LoVo (cell line): Measurements from ENCODE around the gene RGS19.

Experiments used
- DNase-seq: peaks from one replicate; pipeline ENCODE4 v3.0.0-alpha.2; 2016; ENCODE audit warnings: low spot score

Gene RGS19

DNA sequence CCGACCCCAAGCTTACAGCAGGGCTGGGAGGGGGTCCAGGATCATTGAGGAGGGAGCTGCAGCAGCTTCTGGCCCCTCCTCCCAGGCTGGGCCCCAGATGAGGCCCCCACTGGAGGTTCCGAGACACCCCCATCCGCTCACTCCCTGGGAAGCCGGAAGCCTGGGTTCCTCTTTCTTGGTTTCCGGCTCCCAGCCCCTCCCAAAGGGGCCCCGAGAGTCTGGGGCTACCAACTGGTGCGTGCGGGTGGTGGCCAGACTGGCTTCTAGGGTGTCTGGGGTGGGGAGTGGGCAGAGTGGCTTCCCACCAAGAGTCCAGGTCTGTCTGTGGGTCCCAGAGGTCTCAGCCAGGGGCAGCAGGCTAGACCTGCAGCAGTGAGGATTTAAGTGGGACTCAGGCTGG, 2.2 kb downstream of the RGS19 start:
- no peak for DNase-seq

DNA sequence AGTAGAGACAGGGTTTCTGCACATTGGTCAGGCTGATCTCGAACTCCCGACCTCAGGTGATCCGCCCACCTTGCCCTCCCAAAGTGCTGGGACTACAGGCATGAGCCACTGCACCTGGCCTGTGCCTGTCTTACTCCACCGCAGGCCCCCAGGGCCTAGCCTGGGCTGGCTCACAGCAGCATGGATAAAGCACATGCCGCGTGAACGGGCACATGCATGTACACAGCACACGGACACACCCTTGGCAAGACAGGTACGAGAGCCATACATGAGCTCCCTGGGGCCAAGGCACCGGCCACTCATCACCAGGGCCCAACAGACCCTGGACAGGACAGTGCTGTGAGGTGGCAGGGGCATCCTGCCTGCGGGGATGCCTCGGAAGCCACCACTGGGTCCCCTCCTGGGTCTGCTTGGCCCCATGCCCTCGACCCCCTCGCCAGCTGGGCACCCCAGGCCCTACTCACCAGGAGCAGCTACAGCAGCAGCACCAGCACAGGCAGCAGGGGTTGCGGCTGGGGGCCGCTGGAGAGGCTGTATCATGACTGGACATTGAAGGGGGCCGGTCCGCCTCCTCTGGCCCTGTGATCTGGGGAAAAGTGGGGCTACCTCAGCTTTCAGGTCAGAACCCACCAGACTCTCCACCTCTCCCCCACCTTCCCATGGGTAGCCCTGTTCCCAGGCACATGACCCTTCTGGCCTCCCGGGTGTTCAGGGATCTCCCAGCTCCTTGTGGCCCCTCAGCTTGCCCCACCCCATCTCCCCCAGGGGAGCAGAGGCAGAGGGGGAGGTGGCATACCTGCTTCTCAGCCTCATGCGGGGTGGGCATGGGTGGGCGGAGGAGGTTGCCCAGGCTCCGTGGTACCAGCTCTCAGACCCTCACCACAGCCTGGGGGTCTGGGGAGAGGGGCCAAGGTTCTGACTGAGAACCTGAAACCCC, 3.0 kb downstream of the RGS19 start:
- no peak for DNase-seq

DNA sequence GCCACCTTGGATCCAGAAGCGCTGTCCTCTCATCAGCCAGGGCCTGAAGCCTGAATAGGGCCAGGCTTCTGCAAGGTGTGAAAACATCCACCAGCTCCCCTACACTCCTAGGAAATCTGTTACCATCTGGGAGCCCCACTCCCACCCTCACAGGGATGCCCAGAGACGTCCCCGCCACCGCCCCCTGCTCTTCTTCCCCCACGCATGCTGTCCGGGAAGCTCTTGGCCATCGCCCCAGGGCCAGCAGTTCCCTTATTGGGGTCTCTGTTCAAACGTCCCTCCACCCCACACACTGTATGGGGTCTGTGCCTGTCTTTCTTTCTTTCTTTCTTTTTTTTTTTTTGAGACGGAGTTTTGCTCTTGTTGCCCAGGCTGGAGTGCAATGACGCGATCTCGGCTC, 3.8 kb downstream of the RGS19 start:
- no peak for DNase-seq

DNA sequence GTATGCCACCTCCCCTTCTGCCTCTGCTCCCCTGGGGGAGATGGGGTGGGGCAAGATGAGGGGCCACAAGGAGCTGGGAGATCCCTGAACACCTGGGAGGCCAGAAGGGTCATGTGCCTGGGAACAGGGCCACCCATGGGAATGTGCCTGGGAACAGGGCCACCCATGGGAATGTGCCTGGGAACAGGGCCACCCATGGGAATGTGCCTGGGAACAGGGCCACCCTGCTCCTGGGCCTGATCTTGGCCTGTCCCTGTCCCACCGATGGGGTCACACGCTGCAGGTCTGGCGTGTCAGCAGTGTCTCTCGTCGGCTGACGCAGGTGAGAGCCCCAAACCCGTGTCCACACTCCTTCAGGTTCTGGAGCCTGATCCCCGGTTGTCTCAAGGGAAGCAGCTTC, 4.4 kb downstream of the RGS19 start:
- no peak for DNase-seq

DNA sequence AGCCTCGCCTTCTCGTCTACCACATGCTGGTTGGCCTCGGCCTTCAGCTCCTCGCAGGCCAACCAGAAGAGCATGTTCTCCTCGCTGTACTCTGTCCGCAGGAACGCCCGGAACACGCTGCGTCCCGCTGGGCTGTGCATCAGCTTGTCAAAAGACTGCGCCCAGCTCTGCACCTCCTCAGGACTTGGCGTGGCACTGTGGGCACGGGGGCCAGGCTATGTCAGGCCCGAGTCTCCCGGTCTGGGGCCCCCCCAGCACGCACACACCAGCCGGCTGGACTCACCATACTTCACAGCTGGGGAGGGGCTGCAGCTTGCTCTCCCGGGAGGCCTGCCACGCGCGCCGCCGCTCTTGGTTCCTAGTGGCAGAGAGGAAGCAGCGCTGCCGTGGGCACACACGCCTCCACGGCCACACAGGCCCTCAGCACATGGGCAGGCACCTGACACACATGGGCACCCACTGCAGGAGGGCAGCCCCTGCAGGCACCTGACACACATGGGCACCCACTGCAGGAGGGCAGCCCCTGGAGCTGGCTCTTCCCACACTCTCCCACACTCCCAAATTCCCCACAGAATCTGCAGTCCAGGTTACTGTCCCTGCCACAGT, 5.0 kb downstream of the RGS19 start:
- no peak for DNase-seq

DNA sequence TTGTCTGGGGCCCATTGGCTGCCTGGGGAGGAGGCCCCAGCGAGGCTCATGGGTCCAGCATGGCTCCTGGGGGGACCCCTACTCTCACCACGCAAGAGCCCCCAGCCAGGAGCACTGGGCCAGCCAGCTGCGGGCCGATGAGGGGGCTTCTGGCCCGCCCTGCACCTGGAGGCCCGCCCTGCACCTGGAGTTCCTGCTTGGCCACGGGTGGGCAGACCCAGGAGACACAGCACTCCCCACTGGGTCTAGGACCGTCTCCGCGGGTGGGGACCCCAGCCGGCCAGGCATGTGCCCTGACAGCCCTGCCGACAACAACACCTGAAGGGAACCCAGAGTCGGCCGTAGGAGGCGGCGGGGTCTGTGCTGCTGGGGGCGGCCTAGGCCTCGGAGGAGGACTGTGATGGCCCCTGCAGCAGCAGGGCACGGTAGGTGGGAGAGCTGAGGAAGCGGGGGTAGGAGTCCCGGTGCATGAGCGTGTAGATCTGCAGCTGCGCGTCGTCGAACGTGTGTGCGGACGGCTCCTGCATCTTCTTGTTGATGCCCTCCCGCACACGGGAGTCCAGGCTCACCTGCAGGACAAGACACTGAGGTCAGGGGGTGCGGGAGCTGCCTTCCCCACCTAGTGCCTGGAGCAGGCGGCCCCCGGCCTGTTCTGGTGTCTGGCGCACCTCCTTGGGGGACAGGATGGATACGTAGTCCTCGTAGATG, 5.7 kb downstream of the RGS19 start:
- no peak for DNase-seq

DNA sequence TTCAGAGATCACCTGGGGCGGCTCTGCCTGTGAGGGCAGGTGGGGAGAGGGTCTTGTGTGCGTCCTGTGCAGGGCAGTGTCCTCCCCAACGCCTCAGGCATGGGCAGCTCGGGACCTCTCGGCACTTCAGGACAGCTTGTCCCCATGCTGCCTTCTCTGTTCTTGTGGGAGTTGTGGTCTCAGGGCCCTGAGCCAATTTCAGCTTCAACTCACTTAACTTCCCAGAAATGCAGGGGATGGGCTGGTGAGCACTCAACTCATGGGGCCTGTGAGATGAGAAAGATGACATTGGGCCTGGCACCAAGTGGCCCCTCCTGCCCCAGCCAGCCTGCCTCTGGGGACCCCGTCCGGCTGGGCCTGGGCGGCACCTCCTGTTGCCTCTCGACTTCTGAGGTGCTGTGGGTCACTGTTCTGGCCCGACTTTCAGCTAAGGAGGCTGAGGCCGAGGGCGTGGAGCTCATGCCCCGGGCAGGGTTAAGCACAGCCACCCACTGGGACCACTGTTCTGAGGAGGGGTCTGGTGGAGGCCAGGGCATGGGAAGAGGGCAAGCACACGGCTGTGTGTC, 6.7 kb downstream of the RGS19 start:
- DNase-seq = no peak

DNA sequence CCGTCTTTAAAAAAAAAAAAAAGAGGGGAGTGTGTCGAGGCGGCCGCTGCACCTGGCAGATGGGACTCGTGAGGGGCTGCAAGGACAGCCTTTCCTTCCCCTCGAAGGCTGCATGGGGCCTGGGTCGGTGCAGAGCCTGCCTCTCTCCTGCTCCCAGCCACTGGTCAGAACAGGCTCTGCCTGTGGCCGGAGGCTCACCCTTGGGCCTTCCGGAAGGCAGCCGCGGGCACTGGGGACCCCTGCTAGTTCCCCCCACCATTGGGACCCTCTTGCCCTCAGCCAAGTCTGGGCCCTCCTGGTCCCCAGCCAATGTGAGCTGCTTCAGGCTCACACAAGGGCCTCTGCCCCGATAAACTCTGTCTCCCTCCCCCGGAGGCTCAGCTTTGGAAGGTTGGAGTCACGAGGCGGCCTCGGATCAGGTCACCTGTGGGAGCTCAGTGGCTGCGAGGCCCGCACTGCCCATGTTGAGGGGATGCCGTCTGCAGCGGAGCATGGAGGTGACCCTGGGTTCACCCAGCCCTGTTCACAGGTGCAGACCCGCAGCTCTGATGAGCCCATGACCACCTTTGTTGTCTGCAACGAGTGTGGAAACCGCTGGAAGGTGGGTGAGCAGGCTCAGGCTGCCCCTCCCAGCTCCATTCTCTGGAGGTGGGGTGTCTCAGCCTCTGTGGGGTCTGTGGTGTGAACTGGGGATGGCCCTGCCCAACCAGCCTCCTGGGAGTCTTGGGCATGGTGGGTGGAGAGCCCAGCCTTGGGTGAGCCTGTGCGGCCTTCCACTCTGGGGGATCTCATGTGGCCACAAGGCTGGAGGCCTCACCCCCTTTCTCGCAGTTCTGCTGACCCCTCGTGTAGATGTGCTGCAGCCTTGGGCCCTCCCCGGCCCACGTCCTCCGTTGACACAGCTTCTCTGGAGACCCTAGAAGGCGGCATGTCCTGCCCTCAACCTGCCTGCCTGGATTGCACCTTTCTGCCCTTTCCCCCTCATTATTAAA, 7.7 kb downstream of the RGS19 start:
- DNase-seq = no peak

DNA sequence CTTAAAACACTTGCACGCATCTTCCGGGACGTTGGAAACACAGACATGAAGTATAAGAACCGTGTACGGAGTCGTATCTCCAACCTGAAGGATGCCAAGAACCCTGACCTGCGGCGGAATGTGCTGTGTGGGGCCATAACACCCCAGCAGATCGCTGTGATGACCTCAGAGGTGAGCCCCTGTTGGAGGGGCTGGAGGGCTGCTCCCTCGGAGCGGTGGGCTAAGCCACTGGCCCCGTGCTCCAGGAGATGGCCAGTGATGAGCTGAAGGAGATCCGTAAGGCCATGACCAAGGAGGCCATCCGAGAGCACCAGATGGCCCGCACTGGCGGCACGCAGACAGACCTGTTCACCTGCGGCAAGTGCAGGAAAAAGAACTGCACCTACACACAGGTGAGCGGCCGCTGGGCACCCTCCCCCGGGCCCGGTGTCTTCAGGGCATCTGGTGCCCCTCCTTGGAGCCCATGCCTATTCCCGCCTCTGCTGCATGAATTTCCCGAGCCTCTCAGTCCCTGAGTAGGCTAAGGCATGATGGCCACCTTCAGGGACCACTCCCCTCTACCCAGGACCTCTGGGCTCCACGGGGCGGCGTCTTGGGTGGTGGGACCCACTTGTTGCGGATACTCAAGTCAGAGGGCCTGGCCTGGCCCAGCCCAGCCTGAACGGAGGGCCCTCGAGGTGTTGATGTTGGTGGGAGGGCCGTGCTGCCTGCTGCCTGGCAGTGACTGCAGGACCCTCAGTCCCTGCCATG, 8.9 kb downstream of the RGS19 start:
- DNase-seq = no peak

DNA sequence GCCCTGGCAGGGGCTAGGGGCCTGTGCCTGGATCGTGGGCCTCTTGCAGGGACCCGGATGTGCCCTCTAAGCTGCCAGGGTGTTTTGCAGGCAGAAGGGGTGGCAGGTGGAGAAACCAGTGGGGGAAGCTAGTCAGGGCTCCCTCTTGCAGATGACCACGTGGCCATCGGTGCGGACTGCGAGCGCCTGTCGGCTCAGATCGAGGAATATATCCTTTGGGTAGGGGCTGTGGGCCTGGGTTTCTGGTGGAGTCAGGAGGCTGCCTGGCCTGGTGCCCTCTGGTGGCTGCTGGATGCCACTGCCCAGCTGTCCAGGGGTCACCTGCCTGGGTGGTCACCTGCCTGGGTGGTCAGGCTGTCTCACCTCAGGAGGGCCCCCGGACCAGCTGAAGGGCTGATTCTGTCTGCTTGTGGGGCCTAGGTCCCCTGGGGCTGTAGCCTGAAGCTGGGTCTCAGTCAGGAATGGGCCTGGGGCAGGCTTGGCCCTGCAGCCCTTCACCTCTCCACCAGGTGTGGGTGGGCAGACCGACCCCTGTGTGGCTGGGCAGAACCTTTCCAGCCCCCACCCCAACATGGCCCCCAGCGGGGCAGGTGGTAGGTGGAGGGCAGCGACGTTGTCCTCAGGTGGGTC, 9.6 kb downstream of the RGS19 start:
- peak; percentile 18 for DNase-seq

DNA sequence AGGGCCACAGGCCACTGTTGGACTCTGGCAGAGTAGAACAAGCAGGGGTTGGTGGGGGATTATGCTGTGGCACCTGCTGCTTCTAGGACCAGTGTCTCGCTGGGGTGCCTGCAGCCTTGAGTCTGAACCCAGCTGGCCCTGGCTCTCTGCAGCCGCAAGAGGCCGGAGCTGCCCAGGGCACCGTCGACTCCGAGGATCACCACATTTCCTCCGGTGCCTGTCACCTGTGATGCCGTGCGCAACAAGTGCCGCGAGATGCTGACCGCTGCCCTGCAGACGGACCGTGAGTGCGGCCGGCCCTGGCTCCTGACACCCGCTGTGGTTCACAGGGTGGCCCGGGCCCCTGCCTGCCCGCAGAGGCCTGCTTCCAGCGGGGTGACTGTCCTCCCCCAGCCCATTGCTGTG, 10.1 kb downstream of the RGS19 start:
- DNase-seq = no peak

DNA sequence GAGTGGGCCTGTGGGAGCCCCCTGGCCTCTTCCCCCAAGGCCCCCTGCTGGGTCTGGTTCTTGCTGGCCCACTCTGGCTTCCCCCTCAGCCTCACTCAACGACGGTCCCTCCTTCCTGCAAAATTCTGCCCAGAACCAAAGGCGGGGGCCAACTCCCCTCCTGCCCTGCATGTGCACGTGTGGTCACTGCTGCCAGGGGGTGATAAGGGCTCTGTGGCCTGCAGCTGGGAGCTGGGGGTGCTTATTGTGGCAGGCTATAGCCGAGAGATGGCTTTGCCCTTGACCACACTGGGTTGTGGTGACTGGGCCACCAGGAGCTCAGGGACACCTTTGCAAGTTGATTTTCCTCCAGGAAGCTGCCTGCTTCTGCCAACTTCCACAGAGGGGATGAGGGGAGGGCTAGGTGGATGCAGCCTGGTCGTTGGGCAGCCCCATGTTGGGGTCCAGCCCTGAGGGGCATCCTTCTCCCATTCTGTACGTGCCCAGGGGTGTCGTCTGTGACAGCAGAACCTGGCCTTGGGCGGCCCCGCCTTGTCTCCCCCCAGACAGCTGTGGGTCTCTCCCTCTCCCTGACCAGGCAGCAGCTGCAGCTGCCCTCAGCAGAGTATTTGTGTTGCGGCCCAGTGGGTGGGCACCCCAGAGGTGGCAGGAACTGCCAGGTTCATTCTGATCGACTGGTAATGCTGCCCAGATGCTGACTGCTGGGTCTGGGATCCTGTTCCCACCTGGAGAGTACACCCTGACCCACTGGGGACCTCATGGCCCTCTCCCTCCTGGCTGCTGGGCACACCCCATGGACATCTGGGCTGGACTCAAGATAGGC, 10.7 kb downstream of the RGS19 start:
- DNase-seq = no peak

DNA sequence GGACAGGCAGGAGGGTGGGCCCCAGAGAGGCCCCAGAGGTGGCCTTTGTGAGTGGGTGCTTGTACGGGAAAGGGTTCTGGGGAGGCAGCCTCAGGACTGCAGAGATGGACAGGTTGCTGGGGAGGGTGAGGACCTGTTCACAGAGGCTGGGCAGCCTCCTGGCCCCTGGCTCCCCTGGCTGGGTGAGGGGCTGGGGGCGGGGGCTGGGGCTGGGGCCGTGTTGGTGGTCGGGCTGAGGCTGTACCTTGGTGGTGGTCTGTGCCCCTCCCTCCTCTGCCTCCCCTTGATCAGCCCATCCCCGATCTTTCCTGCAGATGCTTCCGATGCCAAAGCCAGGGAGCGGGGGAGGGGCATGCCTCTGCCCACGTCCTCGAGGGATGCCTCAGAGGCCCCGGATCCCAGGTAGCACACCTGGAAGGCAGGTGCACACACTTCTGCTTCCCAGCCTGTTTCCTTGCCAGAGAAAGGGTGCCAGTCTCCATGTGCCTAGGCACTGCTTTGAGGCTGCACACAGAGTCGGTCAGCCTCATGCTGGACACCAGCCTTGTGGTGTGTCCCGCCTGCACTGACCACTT, 11.5 kb downstream of the RGS19 start:
- no peak for DNase-seq

DNA sequence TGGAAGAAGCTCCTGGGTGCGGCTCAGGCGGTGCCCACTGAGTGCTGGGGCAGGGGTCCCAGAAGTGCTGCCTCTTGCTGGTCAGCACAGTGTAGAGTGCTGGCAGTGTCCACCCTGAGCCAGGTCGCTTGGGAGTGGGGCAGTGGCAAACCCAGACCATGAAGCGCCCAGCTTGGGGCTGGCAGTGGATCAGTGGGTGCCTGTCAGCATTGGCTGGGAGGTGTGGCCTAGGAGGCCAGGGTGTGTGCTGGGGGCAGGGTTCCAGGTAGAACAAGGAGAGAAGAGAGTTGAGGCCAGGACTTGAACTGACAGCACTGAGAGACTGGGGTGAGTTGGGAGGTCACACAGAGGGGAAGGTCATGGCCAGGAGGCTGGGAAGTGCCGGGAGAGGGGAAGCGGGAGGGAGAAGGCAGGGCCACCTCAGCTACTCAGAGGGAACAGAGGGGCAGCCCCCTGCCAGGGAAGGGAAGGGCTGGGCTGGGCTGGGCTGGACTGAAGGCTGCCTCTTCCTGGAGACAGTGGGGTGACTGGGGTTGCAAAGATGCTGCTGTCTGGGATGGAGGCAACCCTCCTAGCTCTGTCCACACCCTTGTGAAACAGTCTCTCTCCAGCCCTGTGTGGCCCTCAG, 12.2 kb downstream of the RGS19 start:
- no peak for DNase-seq

DNA sequence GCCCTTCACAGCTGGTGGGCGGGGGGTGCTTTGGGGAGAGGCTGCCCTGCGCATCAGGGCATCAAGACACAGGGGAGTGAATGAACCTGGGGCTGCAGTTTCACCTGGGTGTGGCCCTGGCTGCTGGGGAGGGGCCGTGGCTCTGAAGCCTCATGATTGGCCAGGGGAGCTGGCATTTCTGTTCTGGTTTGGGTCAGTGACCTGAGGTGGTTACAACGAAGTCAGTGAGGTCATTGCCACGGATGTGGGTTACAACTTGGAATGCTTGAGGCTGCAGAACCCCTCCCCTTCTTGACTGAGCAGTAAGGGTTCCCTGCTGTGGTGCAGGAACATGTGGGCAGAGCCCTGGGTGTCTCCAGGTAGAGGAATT, 13.4 kb downstream of the RGS19 start:
- DNase-seq = peak; percentile 51

DNA sequence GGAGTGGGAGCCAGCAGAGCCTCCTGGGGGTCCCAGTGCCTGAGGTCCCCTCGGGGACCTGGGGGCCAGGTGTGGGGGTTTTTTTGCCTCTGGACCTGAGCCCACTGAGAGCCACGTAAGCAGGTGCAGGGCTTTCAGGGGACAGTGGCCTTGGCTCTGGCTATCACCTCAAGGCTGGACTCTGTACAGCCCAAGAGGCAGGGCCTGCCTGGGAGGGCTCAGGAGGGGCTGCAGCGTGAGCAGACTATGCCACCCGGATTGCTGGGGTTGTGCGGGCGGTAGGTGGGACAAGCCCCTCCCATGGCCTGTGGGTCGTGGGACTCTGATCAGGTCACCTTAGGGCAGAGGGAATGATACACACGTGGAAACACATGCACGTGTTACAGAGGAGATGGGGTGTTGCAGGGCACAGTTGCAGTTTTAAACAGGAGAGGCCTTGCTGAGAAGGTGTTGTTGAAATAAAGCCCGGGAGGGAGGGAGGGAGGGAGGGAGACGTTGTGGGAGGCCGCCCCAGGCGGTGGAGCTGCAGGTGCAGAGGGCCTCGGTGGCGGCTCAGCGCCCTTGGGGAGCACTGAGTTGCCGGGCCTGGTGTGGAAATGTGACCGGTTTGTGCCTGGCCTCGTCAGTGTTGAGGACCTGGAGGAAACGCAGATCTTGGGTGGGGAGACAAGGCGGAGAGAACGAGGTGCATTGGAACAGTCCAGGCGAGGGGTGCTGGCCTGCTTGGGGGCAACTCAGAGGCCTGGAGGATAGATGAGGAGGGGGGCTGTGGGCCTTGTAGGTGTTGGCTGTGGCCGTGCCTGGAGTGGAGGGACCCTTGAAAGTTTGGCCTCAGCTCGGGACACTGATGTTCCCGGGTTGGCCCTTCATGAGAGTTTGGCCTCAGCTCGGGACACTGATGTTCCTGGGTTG, 14.0 kb downstream of the RGS19 start:
- DNase-seq = no peak

DNA sequence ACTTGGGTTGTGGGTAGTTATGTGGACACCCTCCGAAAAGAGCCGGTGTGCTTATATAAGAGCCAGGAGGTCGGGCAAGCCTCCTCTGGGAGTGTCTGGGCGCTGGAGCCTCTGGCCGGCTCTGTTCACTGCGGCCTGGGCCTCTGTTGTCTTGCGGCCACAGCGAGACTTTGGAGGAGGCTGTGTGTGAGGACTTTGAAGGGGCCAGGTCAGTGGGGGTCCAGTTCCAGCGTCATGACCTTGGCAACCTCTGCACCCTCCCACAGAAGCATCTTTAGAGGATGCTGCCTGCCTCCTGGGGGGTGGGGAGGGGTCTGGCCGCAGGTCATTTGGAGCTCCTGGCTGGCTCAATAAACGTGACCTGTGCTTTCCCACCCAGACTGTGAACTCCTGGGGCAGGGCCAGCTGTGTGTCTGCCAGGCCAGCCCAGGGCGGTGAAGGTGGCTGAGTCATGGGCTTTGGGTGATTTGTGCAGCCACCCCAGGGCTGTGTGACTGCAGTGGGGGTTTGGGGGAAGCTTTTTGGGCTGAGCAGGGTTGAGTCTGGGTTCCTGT, 15.1 kb downstream of the RGS19 start:
- peak; percentile 10 for DNase-seq
